ENCODE measurements around the gene COX7C. TPM values are rescaled to one million over a fixed set of nuclear protein-coding genes. Genes with fewer than 3 reads are reported as not detected.

COX7C gene
- total and polyA plus RNA-seq, 9 of the 15 experiments (the other 6 are each of a cell fraction or from before 2014, with no cell fraction given): 576 to 1,783 (median 996) TPM

DNA sequence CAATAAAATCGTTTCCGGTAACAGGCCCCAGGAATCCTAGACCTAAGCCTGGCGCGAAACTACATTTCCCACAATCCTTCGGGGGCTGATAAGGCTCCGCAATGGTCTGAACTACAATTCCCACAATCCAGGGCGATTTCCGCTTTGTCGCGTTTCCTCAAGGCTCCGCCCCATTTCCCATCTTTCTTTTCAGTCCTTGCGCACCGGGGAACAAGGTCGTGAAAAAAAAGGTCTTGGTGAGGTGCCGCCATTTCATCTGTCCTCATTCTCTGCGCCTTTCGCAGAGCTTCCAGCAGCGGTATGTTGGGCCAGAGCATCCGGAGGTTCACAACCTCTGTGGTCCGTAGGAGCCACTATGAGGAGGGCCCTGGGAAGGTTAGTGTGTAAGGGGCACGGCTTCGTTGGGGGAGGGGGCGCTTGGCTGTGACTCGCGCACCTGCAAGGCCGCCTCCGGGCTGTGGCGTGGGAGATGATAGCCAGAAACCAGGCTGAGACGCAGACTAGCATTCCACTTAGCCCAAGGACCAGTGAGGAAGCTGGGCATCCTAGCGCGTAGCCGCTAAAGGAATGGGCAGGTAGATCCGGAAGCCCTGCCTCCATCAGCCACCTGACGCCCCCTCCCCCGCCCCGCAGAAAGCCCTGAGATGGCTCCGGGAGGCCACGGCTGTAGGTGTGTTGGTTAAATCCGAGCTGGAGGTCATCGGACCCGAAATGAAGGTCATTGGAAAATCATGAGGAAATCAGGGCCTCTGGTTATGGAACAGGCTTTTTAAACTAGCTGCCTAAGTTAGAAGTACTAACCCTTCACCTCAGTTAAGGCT is at the start of gene COX7C (continued):
- TF ChIP-seq, protein P1, sequence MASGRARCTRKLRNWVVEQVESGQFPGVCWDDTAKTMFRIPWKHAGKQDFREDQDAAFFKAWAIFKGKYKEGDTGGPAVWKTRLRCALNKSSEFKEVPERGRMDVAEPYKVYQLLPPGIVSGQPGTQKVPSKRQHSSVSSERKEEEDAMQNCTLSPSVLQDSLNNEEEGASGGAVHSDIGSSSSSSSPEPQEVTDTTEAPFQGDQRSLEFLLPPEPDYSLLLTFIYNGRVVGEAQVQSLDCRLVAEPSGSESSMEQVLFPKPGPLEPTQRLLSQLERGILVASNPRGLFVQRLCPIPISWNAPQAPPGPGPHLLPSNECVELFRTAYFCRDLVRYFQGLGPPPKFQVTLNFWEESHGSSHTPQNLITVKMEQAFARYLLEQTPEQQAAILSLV (tag; IDR thresholded peaks at IDR 0.05): no peak
- TF ChIP-seq TAF1 (IDR thresholded peaks at IDR 0.05; ENCODE audit: control insufficient read depth, extremely low read depth, insufficient read depth, low read length, severe bottlenecking) (peak; percentile 87), ZNF764 (CRISPR knock-in tag; IDR thresholded peaks at IDR 0.05; ENCODE audit: low read depth) (no peak), ZC3H11A (IDR thresholded peaks at IDR 0.05; ENCODE audit: low read depth, low read length) (0 out of 2 replicates have a peak, but pooled peaks have one; percentile 51), BCOR (IDR thresholded peaks at IDR 0.05) (no peak), MAFF (IDR thresholded peaks at IDR 0.05; ENCODE audit: low read length) (0 out of 2 replicates have a peak, but pooled peaks have one; percentile 3), ZNF431 (CRISPR knock-in tag; IDR thresholded peaks at IDR 0.05) (no peak), BCL6 (CRISPR knock-in tag; IDR thresholded peaks at IDR 0.05) (no peak), CBFA2T3 (IDR thresholded peaks at IDR 0.05) (no peak), MCM2 (IDR thresholded peaks at IDR 0.05; ENCODE audit: low read depth) (no peak), SOX6 (IDR thresholded peaks at IDR 0.05) (0 out of 2 replicates have a peak, but pooled peaks have one; percentile 44), ZNF830 (CRISPR knock-in tag; IDR thresholded peaks at IDR 0.05) (no peak), SMAD2 (IDR thresholded peaks at IDR 0.05; ENCODE audit: low read depth, low read length) (no peak), ZNF184 (CRISPR knock-in tag; IDR thresholded peaks at IDR 0.05) (no peak), MTA1 (IDR thresholded peaks at IDR 0.05; ENCODE audit: borderline replicate concordance) (0 out of 2 replicates have a peak, but pooled peaks have one; percentile 59)
- TF ChIP-seq, protein P2, sequence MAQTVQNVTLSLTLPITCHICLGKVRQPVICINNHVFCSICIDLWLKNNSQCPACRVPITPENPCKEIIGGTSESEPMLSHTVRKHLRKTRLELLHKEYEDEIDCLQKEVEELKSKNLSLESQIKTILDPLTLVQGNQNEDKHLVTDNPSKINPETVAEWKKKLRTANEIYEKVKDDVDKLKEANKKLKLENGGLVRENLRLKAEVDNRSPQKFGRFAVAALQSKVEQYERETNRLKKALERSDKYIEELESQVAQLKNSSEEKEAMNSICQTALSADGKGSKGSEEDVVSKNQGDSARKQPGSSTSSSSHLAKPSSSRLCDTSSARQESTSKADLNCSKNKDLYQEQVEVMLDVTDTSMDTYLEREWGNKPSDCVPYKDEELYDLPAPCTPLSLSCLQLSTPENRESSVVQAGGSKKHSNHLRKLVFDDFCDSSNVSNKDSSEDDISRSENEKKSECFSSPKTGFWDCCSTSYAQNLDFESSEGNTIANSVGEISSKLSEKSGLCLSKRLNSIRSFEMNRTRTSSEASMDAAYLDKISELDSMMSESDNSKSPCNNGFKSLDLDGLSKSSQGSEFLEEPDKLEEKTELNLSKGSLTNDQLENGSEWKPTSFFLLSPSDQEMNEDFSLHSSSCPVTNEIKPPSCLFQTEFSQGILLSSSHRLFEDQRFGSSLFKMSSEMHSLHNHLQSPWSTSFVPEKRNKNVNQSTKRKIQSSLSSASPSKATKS (CRISPR knock-in tag; IDR thresholded peaks at IDR 0.05): no peak
- TF ChIP-seq, protein P3, sequence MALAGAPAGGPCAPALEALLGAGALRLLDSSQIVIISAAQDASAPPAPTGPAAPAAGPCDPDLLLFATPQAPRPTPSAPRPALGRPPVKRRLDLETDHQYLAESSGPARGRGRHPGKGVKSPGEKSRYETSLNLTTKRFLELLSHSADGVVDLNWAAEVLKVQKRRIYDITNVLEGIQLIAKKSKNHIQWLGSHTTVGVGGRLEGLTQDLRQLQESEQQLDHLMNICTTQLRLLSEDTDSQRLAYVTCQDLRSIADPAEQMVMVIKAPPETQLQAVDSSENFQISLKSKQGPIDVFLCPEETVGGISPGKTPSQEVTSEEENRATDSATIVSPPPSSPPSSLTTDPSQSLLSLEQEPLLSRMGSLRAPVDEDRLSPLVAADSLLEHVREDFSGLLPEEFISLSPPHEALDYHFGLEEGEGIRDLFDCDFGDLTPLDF (CRISPR knock-in tag; IDR thresholded peaks at IDR 0.05): no peak
